ENCODE data around the gene VANGL1. TPM values are rescaled to one million over a fixed set of nuclear protein-coding genes. Genes with fewer than 3 reads are reported as not detected.

Gene VANGL1
- total RNA-seq, 4 donors from 2014 or later = 4.1 to 7.2 (median 5.9) TPM

DNA sequence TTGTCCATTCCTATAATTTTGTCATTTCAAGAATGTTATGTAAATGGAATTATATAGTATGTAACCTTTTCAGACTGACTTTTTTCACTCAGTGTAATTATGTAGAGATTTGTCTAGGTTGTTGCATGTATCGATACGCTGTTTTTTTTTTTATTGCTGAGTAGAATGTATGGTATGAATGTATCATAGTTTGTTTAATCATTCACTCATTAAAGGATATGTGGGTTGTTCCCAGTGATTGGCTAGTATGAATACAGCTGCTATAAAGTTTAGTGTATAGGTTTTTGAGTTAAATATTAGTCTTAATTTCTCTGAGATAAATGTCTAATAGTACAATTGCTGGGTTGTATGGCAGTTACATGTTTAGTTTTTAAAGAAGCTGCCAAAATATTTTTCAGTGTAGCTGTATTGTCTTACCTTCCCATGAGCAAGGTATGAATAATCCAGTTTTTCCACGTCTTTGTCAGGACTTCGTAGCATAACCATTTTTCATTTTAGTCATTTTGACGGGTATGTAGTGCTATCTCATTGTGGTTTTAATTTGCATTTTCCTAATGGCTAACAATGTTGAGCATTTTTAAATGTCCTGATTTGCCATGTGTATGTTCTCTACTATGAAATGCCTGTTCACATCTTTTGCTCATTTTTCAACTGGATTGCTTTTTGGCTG lies 104.4 kb downstream of the VANGL1 start:
- TF ChIP-seq, protein P1, sequence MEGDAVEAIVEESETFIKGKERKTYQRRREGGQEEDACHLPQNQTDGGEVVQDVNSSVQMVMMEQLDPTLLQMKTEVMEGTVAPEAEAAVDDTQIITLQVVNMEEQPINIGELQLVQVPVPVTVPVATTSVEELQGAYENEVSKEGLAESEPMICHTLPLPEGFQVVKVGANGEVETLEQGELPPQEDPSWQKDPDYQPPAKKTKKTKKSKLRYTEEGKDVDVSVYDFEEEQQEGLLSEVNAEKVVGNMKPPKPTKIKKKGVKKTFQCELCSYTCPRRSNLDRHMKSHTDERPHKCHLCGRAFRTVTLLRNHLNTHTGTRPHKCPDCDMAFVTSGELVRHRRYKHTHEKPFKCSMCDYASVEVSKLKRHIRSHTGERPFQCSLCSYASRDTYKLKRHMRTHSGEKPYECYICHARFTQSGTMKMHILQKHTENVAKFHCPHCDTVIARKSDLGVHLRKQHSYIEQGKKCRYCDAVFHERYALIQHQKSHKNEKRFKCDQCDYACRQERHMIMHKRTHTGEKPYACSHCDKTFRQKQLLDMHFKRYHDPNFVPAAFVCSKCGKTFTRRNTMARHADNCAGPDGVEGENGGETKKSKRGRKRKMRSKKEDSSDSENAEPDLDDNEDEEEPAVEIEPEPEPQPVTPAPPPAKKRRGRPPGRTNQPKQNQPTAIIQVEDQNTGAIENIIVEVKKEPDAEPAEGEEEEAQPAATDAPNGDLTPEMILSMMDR (IDR thresholded peaks at IDR 0.05; ENCODE audit: low read depth) = no peak

Small RNAs within 50 kb of the gene (small RNA-seq; reads per million reads assigned to genes)
- 0.97 reads per million for gene RF00406
- gene RN7SL420P = not detected

Other genes with a start within 250 kb of the VANGL1 start
- 10 to 100 TPM in 1 of 4 donors, 1 to 10 TPM in 3; 2.4 to 22.2 (median 5.4) TPM for gene CASQ2, start 126.7 kb downstream of the VANGL1 start, total RNA-seq
- not detected for gene NHLH2, start 199.2 kb downstream of the VANGL1 start, total RNA-seq

Data from subcutaneous adipose tissue (tissue), 4 donors.